ENCODE results near the gene ITPKC. TPM values are rescaled to one million over a fixed set of nuclear protein-coding genes. Genes with fewer than 3 reads are reported as not detected.

The ITPKC gene
- total RNA-seq, 1 donor from 2014 or later: 92.6 TPM

GRCh38 chr19:40733149-40733548 lies 16.2 kb downstream of the ITPKC start:
- Histone ChIP-seq H3K9me3 (no peaks in the 10 kb centered on the region), H3K27me3 (no peaks in the 10 kb centered on the region), H3K4me3 (no peak overlapping the region), H3K36me3 (peaks cover 0 to 98% of the 10 kb centered on the region in 2 donors), H3K27ac (no peak overlapping the region), H3K4me1 (peaks cover 8% of the 10 kb centered on the region)
- DNase-seq (ENCODE audit: extremely low spot score in 2 of 2): no peak
- intact Hi-C loops (cut with DNase I): no loop called here
- TF ChIP-seq POLR2A (IDR thresholded peaks at IDR 0.05) (no peak), POLR2AphosphoS5 (IDR thresholded peaks at IDR 0.05; ENCODE audit: insufficient read depth in 1 of 2, low read depth in 1 of 2) (peak in 1 of 2 donors; percentile 14)

GRCh38 chr19:40735013-40735771 lies 18.3 kb downstream of the ITPKC start:
- Histone ChIP-seq H3K36me3 (peaks cover 0 to 95% of the 10 kb centered on the region in 2 donors), H3K4me3 (no peak overlapping the region), H3K27ac (no peak overlapping the region), H3K4me1 (peaks cover 19% of the 10 kb centered on the region), H3K27me3 (no peaks in the 10 kb centered on the region), H3K9me3 (no peaks in the 10 kb centered on the region)
- no peak for TF ChIP-seq POLR2A (IDR thresholded peaks at IDR 0.05)
- no peak for TF ChIP-seq CTCF (IDR thresholded peaks at IDR 0.05)
- no peak for TF ChIP-seq POLR2AphosphoS5 (IDR thresholded peaks at IDR 0.05; ENCODE audit: insufficient read depth in 1 of 2, low read depth in 1 of 2)
- DNase-seq (ENCODE audit: extremely low spot score in 2 of 2): no peak
- intact Hi-C loops (cut with DNase I): no loop called here

GRCh38 chr19:40736661-40737060 lies 19.7 kb downstream of the ITPKC start:
- peaks cover 32% of the 10 kb centered on the region for H3K4me1 ChIP-seq
- no peak overlapping the region for H3K4me3 ChIP-seq
- DNase-seq (ENCODE audit: extremely low spot score in 2 of 2): no peak
- H3K9me3 ChIP-seq: no peaks in the 10 kb centered on the region
- peak overlapping the region; percentile 33 for H3K27ac ChIP-seq
- no peaks in the 10 kb centered on the region for H3K27me3 ChIP-seq
- TF ChIP-seq POLR2AphosphoS5 (IDR thresholded peaks at IDR 0.05; ENCODE audit: insufficient read depth in 1 of 2, low read depth in 1 of 2): no peak
- TF ChIP-seq POLR2A (IDR thresholded peaks at IDR 0.05): no peak
- no peak for TF ChIP-seq CTCF (IDR thresholded peaks at IDR 0.05)
- intact Hi-C loops (cut with DNase I): no loop called here
- H3K36me3 ChIP-seq: peaks cover 0 to 83% of the 10 kb centered on the region in 2 donors

- H3K4me1 ChIP-seq: peaks cover 33% of the 10 kb centered on the region
- no peak for DNase-seq (ENCODE audit: extremely low spot score in 2 of 2)
- H3K27me3 ChIP-seq: no peaks in the 10 kb centered on the region
- H3K4me3 ChIP-seq: no peak overlapping the region
- peaks cover 0 to 80% of the 10 kb centered on the region in 2 donors for H3K36me3 ChIP-seq
- no peaks in the 10 kb centered on the region for H3K9me3 ChIP-seq
- intact Hi-C loops (cut with DNase I): no loop called here
- peak overlapping the region; percentile 33 for H3K27ac ChIP-seq
- no peak for TF ChIP-seq POLR2A (IDR thresholded peaks at IDR 0.05)
- peak in 1 of 2 donors; percentile 21 for TF ChIP-seq POLR2AphosphoS5 (IDR thresholded peaks at IDR 0.05; ENCODE audit: insufficient read depth in 1 of 2, low read depth in 1 of 2)
- TF ChIP-seq CTCF (IDR thresholded peaks at IDR 0.05): no peak
Measured at GRCh38 chr19:40737102-40737644, 20.3 kb downstream of the ITPKC start.

GRCh38 chr19:40739030-40739839 lies 22.3 kb downstream of the ITPKC start:
- TF ChIP-seq POLR2A (IDR thresholded peaks at IDR 0.05) (no peak), CTCF (IDR thresholded peaks at IDR 0.05) (no peak)
- intact Hi-C loops (cut with DNase I): no loop called here
- Histone ChIP-seq H3K36me3 (peaks cover 0 to 59% of the 10 kb centered on the region in 2 donors), H3K27ac (peak overlapping the region; percentile 72), H3K4me3 (no peak overlapping the region), H3K27me3 (no peaks in the 10 kb centered on the region), H3K9me3 (no peaks in the 10 kb centered on the region), H3K4me1 (peaks cover 33% of the 10 kb centered on the region)
- DNase-seq (ENCODE audit: extremely low spot score in 2 of 2): no peak

All from vagina (tissue), 2 donors.